Neutrophil (primary cell): ENCODE measurements around the gene BAMBI.

Experiments used
- H3K27ac ChIP-seq: fragments of 200-600 bp; sonication (generic); 2 replicates; pipeline ENCODE4 v1.5.1; 2016; ENCODE audit warnings: mild to moderate bottlenecking, moderate library complexity
- H3K27me3 ChIP-seq: fragments of 200-600 bp; sonication (generic); 2 replicates; pipeline ENCODE4 v1.6.0; 2016; ENCODE audit warnings: mild to moderate bottlenecking
- H3K36me3 ChIP-seq: fragments of 200-600 bp; sonication (generic); 2 replicates; pipeline ENCODE4 v1.5.1; 2017
- H3K4me1 ChIP-seq, 2 experiments: fragments of 200-600 bp in 1 of 2; sonication (generic) in 1 of 2; 1 replicate in 1 of 2; 2 replicates in 1 of 2; pipeline versions ENCODE4 v1.5.1 to v1.6.1; 2013 to 2016; ENCODE audit warnings: low read depth in 1 of 2, low read length in 1 of 2, mild to moderate bottlenecking in 1 of 2, moderate library complexity in 1 of 2; ENCODE audit not compliant: control insufficient read depth in 1 of 2, insufficient read depth in 1 of 2
- H3K4me3 ChIP-seq, 2 experiments: fragments of 200-600 bp in 1 of 2; sonication (generic) in 1 of 2; 1 replicate in 1 of 2; 2 replicates in 1 of 2; pipeline ENCODE4 v1.5.1; 2013 to 2016; ENCODE audit warnings: low read depth in 1 of 2, low read length in 1 of 2, mild to moderate bottlenecking in 1 of 2, moderate library complexity in 1 of 2
- H3K9me3 ChIP-seq: fragments of 200-600 bp; sonication (generic); 2 replicates; pipeline ENCODE4 v1.5.1; 2016
- CTCF ChIP-seq: fragments of 200-600 bp; sonication (generic); IDR thresholded peaks from 2 replicates; pipeline ENCODE4 v1.5.1; 2016; ENCODE audit warnings: antibody characterized with exemption

The BAMBI gene

GRCh38 chr10:28669227-28670173 lies 7.8 kb upstream of the BAMBI start:
- H3K4me3 ChIP-seq = peak overlapping the region in 1 of 2 experiments; percentile 32
- H3K36me3 ChIP-seq = no peaks in the 10 kb centered on the region
- H3K9me3 ChIP-seq = no peaks in the 10 kb centered on the region
- TF ChIP-seq CTCF = no peak
- H3K4me1 ChIP-seq = peaks cover 11 to 13% of the 10 kb centered on the region in 2 experiments
- peaks cover 100% of the 10 kb centered on the region for H3K27me3 ChIP-seq
- H3K27ac ChIP-seq = no peak overlapping the region

- H3K4me3 ChIP-seq = no peak overlapping the region
- no peak for TF ChIP-seq CTCF
- H3K27ac ChIP-seq = no peak overlapping the region
- no peaks in the 10 kb centered on the region for H3K9me3 ChIP-seq
- peaks cover 95% of the 10 kb centered on the region for H3K27me3 ChIP-seq
- H3K36me3 ChIP-seq = no peaks in the 10 kb centered on the region
- H3K4me1 ChIP-seq = peaks cover 31 to 34% of the 10 kb centered on the region in 2 experiments
These were observed 2.5 kb upstream of the BAMBI start for GRCh38 chr10:28674782-28675181.

GRCh38 chr10:28676326-28676967 lies 874 bp upstream of the BAMBI start:
- Histone ChIP-seq H3K4me3 (peak overlapping the region; percentile 69 to 76), H3K27me3 (peaks cover 84% of the 10 kb centered on the region), H3K4me1 (peaks cover 39 to 44% of the 10 kb centered on the region in 2 experiments), H3K36me3 (no peaks in the 10 kb centered on the region), H3K9me3 (no peaks in the 10 kb centered on the region), H3K27ac (peak overlapping the region; percentile 33)
- TF ChIP-seq CTCF = no peak

GRCh38 chr10:28677888-28678686 lies 766 bp downstream of the BAMBI start:
- TF ChIP-seq CTCF = no peak
- Histone ChIP-seq H3K27ac (peak overlapping the region; percentile 33), H3K9me3 (no peaks in the 10 kb centered on the region), H3K4me1 (peaks cover 39 to 44% of the 10 kb centered on the region in 2 experiments), H3K27me3 (peaks cover 67% of the 10 kb centered on the region), H3K4me3 (peak overlapping the region; percentile 69 to 76), H3K36me3 (peaks cover 7% of the 10 kb centered on the region)
